Activated gamma-delta T cell treated with anti-CD3 and anti-CD28 coated beads, Interleukin-2, amount 50 U/mL, for 16 hours (primary cell): Measurements from ENCODE around the gene C5orf52.
"Not testable (repeated sequence)": the region's sequence is repeated elsewhere in the genome, so short reads cannot be mapped to it uniquely, and the experiment has no call there.

Experiments used
- DNase-seq: peaks from one replicate; pipeline ENCODE4 v3.0.0-alpha.2; 2020; ENCODE audit warnings: low read depth

The C5orf52 gene

DNA sequence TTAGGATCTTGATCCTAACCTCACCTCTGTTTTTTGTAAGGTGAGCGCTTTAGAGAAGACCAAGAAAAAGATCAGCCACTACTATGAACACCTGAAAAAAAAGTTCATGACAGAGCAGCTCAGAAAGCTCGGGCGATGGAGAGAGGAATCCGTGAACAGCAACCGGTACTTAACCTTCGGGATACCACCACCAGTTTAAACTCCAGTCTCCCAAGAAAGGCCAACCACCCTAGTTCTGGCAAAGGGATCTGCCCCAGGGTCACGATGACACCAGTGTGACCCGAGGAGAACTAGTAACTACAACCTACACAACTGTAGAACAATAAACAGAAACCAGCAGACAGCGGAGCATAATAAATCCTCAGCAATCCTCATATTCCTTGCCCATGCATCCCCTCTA is 8.5 kb downstream of the C5orf52 start:
- no peak for DNase-seq

DNA sequence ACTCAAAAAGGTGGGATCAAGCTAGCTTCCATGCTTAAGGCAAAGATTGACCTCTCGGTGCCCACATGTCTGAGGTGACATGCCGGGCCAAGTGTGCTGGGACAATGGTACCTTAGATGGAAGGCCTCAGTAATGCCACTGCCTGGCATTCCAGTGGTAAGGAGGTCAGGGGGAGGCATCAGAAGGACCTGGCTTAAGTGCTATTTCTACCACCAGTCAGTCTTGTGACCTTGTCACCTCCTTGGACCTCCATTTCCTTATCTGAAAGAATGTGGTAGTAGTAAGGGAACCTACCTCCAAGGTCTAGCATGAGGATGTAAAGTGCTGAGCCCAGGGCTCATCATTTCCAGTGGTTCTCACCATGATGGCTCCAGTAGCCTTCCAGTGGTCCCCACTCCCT is 8.9 kb downstream of the C5orf52 start:
- DNase-seq = no peak

DNA sequence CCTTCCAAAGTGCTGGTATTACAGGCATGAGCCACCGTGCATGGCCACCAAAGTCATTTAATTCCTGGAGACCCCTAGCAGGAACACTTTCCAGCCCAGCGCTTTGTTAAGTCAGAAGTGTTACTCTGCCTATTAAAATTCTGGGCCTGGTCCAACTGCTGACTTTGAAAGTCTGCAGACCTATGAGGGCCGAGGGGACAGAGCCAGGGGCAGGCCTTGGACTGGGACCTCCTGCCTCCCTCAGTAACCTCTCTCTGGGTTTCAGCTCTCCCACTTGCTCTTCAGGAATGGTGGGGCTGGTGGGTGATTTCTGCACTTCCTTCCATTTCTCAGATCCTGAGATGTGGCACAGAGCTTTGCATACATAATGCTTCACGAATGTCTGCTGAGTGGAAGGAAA is 9.7 kb downstream of the C5orf52 start:
- DNase-seq = no peak

DNA sequence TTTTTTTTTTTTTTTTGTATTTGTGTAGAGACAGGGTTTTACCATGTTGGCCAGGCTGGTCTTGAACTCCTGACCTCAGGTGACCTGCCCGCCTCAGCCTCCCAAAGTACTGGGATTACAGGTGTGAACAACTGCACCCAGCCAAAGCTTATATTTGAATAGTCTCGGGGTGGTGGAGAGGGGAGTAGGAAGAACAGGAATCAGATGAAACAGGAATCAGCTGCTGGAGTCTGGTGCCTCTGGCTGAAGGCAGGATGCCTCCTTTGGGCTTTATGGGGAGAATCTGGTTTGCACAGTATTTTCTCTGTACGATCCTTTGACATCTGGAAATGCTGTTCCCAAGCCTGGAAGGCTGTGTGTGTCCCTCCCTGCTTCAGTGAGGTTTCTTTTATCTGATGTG is 10.9 kb downstream of the C5orf52 start:
- DNase-seq = no peak

DNA sequence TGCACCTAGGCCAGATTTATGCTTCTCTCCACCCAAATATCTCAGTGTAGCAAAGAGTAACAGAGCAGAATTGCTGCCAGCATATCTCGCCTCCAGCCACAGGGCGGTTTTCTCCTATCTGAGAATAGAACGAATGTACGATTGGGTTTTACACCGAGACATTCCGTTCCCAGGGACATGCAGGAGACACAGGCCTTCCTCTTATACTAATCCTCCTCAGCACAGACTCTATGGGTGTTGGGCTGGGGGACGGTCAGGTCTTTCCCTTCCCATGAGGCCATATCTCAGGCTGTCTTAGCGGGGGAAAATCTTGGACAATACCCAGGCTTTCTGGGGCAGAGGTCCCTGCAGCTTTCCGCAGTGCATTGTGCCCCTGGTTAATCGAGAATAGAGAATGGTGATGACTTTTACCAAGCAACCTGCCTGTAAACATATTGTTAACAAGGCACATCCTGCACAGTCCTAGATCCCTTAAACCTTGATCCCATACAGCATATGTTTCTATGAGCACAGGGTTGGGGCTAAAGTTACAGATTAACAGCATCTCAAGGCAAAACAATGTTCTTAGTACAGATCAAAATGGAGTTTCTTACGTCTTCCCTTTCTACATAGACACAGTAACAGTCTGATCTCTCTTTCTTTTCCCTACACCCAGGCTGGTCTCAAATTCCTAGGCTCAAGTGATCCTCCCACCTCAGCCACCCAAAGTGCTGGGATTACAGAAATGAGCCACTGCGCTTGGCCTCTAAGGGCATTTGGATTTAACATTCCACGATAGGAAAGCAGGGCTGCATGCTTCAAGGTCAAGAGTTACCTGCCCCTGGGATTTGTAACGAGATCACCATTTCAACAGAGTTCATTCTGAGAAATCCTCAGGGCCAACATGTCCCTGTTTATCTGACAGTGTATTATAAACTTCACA is 15.2 kb downstream of the C5orf52 start:
- not testable (repeated sequence) for DNase-seq

DNA sequence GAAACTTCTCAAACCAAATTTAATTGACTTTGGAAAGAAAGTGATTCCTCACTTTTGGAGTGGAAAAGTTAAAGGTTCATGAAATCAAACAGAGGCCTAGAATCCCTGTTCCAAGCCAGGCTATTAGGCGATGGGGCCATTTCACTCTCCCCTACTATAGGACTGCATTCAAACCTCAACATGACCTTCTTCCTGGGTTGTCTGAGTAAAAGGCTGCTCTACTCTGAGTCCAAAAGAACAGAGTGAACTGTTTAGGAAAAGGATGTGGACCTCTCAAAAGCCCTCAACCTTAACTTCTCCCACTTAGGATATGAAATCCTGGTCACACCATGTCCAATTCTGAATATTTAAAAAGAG is 15.8 kb downstream of the C5orf52 start:
- DNase-seq = no peak

DNA sequence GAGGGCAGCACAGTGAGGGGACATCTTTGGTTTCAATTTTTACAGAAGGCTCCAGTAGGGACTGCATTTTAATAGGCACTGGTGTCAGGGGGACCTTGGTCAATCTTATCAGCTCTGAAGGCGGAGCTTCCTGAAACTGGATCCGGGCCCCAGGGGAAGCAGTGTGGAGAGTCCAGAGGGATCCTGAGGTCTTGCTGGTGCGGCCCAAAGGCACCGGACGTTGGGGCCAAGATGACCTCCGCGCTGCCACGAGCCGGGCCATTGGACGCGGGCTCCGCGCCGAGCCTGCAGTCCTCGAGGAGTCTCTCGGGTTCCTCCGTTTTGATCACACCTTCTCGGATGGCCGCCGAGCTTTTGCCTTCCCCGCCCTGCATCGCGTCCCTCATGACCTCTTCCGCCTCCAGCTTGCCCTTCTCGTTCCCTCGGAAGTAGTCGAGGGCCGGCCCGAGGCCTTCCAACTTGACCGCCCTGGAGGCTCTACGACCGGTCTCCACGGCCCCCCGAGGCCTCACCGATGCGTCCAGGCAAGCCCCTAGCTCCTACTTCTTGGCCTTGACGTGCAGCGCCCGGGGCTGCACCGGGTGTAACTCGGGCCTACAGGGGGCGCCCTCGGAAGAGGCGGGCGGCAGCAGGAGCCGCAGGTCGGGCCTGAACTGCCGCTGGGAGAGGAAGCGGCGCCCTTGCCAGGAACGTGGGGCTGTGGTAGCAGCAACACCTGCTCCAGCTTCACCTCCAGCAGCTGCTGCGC is 18.8 kb downstream of the C5orf52 start:
- no peak for DNase-seq

DNA sequence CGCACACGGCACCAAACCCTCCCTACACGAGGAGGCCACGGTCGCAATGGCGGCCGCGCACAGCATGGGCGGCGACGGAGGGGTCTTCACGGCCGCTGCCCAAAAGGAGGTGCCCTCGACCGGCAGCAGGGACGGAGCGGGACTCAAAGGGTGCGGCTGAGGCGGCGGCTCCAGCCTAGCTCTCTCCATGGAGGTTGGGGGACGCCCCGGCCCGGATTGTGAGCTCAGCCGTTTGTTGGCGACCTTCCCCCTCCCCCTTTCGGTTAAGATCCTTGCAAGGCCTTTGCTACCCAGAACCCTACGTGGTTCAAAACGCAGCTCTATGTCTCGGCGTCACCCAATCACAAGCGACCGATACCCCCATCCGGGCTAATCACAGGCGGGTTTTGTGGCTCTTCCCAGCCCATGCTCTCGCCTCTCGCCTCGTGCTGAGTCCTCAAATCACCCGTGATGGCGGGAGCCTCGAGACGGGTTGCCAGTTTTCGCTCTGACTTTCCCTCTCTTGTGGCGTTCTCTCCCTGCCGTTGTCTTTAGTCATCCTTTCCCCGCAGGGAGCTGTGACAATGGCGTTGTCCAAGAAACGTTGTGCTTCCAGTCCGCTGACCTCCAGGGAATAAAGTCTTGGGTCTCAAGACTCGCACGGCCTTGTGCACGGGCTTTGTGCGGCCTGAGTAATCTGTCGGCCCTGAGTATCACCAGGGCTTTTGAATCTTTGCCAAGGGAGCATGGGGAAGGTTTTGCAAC is 19.5 kb downstream of the C5orf52 start:
- DNase-seq = no peak

DNA sequence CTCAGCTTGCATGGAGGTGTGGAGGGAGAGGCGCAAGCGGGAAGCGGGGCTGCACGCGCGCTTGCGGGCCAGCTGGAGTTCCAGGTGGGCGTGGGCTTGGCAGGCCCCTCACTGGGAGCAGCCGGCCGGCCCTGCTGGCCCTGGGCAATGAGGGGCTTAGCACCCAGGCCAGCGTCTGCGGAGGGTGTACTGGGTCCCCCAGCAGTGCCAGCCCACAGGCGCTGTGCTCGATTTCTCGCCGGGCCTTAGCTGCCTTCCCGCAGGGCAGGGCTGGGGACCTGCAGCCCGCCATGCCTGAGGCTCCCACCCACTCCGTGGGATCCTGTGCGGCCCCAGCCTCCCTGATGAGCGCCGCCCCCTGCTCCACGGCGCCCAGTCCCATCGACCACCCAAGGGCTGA is 22.5 kb downstream of the C5orf52 start:
- DNase-seq = not testable (repeated sequence)

DNA sequence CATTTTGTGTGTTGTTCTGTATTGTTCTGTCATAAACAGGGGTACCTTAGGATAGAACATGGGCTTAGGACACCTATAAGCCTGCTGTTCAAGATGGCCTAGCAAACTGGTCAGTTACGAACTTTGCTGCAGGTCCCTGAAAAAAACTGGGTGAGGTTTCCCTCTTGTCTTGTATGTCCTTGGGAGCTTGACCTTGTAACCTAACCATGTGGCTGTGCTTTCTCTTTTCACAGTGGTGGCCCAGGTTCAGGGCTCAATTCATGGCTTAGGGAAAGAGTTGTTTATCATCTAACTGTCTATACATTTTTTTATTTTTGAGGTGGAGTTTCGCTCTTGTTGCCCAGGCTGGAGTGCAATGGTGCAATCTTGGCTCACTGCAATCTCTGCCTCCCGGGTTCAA is 24.8 kb downstream of the C5orf52 start:
- DNase-seq = not testable (repeated sequence)

DNA sequence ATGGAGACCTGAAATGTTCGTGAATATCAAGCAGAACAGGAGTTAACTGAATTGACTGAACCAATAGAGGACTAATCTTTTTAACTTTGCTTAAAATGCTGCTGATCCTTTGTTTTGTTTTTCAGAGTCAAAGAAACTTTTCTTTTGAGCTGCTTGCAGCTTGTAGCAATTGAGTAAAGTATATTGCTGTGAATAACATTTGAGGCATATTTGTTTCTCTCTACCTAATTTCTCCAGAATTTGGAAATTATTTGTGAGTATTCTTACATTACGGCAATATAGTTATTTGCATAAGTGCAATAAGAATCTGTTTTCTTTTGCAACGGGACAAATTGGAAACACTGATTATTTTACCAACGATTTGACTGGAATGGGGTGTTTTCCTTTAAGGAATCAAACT is 27.3 kb downstream of the C5orf52 start:
- not testable (repeated sequence) for DNase-seq

DNA sequence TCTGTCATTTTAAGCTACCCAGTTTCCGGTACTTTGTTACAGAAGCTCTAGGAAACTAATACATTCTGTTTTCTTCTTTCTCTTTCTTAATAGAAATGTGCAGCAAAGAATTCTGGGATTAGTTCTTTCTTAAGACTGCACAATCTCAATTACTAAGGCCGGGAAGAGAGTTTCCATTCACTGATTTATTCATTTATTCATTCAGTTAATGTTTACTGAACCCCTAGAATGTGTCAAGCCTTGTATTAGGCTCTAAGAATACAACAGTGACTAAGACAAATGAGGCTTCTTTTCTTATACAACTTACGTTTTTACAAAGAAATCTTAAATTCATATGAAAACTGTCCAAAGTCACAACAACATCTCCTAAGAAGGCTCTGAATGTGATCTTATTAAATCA is 32.4 kb downstream of the C5orf52 start:
- DNase-seq = no peak

DNA sequence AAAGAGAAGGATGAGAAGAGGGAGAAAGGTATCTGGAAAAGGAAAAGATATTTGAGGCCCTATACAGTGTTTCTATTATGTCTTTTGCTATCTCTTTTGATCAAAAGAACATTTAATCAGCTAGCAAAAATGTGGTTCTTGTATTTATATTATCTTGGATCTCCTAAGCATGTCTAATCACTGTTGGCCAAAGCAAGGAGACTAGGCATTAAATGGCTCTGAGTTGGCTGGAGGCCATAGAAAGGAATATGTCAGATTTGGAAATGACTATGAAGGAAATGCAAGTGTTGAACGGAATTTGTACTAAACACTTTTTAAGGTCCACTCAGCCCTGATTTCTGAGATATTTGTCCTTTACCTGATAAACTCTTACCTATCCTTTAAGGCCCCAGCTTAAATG is 37.5 kb downstream of the C5orf52 start:
- no peak for DNase-seq

DNA sequence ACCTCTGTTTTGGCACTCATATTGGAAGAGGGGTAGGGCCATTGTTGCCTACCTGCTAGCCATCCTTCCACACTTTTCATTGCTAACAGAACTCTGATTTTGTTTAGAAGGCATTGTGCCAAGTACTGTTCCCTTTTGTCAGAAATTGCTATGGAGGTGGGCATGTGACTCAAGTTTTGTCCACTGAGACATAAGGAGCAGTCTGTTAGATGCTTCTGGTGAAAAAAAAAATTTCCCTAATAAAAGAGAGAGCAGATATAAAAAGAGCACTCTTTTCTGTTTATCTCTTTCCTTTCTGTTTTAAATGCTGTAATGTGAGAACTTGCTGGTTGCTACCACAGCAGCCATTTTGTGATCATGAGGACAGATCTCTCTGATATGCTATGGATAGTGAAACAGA is 38.0 kb downstream of the C5orf52 start:
- no peak for DNase-seq

DNA sequence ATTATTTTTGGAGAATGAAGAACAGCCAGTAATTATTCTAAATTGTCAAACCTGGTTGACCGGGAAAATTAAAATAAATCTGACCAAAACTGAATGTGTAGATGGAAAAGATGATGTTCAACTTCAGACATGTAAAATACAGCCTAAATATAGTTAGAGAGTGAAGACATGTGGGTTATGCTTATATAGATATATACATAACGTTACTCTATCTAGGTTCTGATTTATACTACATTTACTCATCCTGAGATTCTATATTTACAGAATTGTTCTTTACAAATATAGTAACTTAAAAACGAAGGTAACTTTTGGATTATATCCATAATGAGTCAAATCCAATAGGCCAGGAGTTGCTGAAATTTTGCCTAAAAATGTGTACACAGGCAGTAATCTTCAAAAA is 39.1 kb downstream of the C5orf52 start:
- no peak for DNase-seq

DNA sequence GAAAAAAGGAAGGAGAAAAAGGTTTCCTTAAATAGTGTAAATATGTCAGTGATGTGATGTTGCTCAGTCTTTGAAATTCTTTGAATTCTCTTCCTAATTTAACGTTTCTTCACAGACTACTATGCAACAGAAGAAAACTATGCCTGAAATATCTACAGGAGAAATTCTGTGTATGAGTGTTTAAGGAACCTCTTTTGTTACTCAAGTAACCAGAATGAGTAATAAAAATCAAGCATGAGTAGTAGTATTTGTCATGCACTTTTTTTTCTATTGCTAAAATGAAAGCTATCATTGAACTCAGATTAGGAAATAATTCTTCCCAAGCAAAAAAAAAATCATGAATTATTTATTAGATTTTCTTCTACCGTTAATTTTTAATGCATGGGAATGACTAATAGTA is 39.5 kb downstream of the C5orf52 start:
- DNase-seq = no peak

DNA sequence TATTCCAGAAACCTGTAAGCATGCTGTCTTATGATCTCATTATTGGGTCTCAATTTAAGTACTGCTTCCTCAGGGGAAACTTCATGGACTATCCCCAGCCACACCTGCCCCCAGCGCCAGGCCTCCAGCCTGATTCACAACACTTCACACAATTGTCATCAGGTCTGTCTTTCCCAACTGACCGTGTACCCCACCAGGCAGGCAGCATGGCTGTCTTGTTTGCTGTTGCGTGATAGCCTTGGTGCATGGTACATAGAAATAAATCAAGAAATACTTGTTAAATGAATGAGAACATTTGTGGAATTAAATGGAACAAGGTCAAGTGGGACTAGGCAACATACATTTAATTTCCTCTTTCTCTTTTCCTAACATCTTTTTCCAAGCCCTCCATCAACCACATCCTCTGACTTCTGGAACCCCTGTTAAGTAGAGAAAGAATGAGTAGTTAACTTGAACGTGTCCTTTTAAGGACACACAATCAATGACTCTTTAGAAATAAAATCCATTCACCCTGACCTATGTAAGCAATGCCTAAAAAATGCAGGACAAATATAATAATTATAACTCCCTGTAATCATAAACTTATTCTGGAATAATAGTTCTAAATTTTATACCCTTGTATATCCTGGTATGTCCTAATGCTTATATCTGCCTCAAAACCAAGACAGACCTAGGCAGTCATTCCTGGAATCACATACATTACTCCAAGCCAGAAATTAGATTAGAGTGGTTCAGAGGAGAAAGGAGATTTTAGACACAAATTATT is 42.7 kb downstream of the C5orf52 start:
- DNase-seq = no peak

DNA sequence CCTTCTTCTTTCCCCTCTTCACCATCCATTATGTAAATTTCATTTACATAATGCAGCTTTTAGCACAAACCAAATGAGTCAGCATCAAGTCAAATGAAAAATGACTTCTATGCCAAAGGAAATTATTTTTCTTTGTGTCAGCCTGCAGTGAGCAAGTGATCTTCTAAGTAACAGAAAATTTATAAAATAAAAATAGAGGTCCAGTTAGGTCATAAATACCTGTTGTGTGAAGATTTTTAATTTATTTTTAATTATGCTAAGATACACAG is 43.2 kb downstream of the C5orf52 start:
- no peak for DNase-seq

DNA sequence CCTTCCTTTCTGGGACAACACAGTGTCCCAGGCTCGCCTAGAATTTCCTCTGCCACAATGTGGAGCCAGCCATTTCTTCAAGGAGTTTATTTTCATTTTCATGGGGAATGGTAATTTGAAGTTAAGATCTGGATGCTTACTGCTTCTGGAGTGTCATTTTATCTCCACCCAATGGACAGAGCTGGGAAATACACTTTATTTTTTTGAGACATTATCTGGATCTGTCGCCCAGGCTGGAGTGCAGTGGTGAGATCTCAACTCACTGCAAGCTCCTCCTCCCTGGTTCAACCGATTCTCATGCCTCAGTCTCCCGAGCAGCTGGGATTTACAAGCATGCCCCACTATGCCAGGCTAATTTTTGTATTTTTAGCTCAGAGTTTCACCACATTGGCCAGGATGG is 47.2 kb downstream of the C5orf52 start:
- no peak for DNase-seq

DNA sequence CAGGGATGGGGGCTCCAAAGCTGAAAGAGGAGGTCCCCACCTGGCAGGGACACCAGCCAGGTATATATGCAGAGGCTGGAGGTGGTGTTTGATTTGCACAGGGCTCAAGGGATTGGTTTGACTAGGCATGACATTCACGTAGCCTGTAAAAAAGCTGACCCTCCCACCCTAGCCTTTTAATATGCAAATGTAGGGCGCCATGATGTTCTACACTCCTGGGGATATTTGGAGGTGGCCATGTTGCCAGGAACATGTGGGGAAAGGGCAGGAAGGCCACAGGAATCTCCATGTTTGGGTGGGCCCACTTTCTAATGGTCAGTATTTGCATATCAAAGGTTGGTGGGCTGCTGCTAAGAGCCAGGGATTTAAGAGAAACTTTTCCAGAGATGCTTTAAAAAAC is 47.9 kb downstream of the C5orf52 start:
- no peak for DNase-seq

DNA sequence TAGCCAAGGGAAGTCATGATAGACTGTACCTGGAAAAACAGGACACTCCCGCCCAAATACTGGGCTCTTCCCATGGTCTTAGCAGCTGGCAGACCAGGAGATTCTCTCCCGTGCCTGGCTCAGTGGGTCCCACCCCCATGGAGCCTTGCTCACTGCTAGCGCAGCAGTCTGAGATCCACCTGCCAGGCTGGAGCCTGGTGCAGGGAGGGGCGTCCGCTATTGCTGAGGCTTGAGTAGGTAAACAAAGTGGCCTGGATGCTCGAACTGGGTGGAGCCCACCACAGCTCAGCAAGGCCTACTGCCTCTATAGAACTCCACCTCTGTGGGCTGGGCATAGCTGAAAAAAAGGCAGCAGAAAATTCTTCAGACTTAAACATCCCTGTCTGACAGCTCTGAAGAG is 49.8 kb downstream of the C5orf52 start:
- no peak for DNase-seq

DNA sequence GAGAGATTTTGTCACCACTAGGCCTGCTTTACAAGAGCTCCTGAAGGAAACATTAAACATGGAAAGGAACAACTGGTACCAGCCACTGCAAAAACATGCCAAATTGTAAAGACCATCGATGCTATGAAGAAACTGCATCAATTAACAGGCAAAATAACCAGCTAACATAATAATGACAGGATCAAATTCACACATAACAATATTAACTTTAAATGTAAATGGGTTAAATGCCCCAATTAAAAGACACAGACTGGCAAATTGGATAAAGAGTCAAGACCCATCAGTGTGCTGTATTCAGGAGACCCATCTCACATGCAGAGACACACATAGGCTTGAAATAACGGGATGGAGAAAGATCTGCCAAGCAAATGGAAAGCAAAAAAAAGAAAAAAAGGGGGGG is 51.6 kb downstream of the C5orf52 start:
- not testable (repeated sequence) for DNase-seq
